Tibial artery (tissue), 4 donors: ENCODE measurements around the gene ALOXE3.

ENCODE experiments used
- DNase-seq, 2 donors: peaks; one replicate each; pipeline ENCODE4 v3.0.0-alpha.2; 2019
- H3K27ac ChIP-seq, 2 donors: fragments of 200-600 bp; sonication (generic) in 1 of 2; 1 replicate in 1 of 2; 2 replicates in 1 of 2; pipeline ENCODE4 v1.5.1; 2018 to 2019; ENCODE audit warnings: mild to moderate bottlenecking in 1 of 2
- H3K27me3 ChIP-seq, 2 donors: fragments of 200-600 bp; sonication (generic) in 1 of 2; one replicate each; pipeline versions ENCODE4 v1.5.1 to v1.6.0; 2016 to 2019
- H3K36me3 ChIP-seq, 3 donors: fragments of 200-600 bp; sonication (generic) in 2 of 3; one replicate each; pipeline ENCODE4 v1.5.1; 2016 to 2019; ENCODE audit warnings: mild to moderate bottlenecking in 2 of 3
- H3K4me1 ChIP-seq, 4 donors: fragments of 200-600 bp; sonication (generic) in 2 of 4; 1 replicate in 3 of 4; 2 replicates in 1 of 4; pipeline ENCODE4 v1.5.1; 2016 to 2019
- H3K4me3 ChIP-seq, 2 donors: fragments of 200-600 bp; sonication (generic) in 1 of 2; 1 replicate in 1 of 2; 2 replicates in 1 of 2; pipeline ENCODE4 v1.5.1; 2018 to 2019; ENCODE audit warnings: mild to moderate bottlenecking in 2 of 2
- H3K9me3 ChIP-seq, 3 donors: fragments of 200-600 bp; sonication (generic) in 1 of 3; one replicate each; pipeline ENCODE4 v1.5.1; 2016 to 2019
- CTCF ChIP-seq, 2 experiments: fragments of 200-600 bp in 1 of 2; fragments of 450-650 bp in 1 of 2; IDR thresholded peaks; one replicate each; pipeline ENCODE4 v1.5.1; 2017 to 2019; ENCODE audit warnings: antibody characterized with exemption in 2 of 2, mild to moderate bottlenecking in 1 of 2, moderate library complexity in 1 of 2
- intact Hi-C: fragments of 100-400 bp; cut with DNase I; formaldehyde crosslinking; loops from one replicate; pipeline ENCODE4 v1.15.0; 2023; ENCODE audit warnings: low total_unique reads

The ALOXE3 gene

GRCh38 chr17:8067806-8068205 is 50.5 kb downstream of the ALOXE3 start:
- no peak for DNase-seq
- Histone ChIP-seq H3K9me3 (no peaks in the 10 kb centered on the region), H3K4me1 (peaks cover 0 to 8% (median 3%) of the 10 kb centered on the region in 4 donors), H3K4me3 (no peak overlapping the region), H3K27ac (no peak overlapping the region), H3K27me3 (peaks cover 0 to 62% of the 10 kb centered on the region in 2 donors), H3K36me3 (no peaks in the 10 kb centered on the region)
- TF ChIP-seq CTCF (IDR thresholded peaks at IDR 0.05), result no peak
- intact Hi-C loops, result no loop called here

- Histone ChIP-seq H3K9me3 (no peaks in the 10 kb centered on the region), H3K4me3 (no peak overlapping the region), H3K36me3 (no peaks in the 10 kb centered on the region), H3K27me3 (peaks cover 0 to 62% of the 10 kb centered on the region in 2 donors), H3K27ac (no peak overlapping the region), H3K4me1 (peaks cover 0 to 7% (median 3%) of the 10 kb centered on the region in 4 donors)
- TF ChIP-seq CTCF (IDR thresholded peaks at IDR 0.05), result no peak
- intact Hi-C loops, result no loop called here
- no peak for DNase-seq
These were observed 51.2 kb downstream of the ALOXE3 start for GRCh38 chr17:8066841-8067775.

- TF ChIP-seq CTCF (IDR thresholded peaks at IDR 0.05), result no peak
These were observed 53.7 kb downstream of the ALOXE3 start for GRCh38 chr17:8064561-8065019.

GRCh38 chr17:8063761-8064534 is 54.4 kb downstream of the ALOXE3 start:
- H3K27me3 ChIP-seq, result peaks cover 0 to 72% of the 10 kb centered on the region in 2 donors
- intact Hi-C loops, result loop anchor here (2.0 kb wide), 1 partner anchor 13 kb away; no protein-coding TSS in a partner anchor
- no peak for DNase-seq
- H3K4me1 ChIP-seq, result peaks cover 0 to 7% (median 3%) of the 10 kb centered on the region in 4 donors
- H3K4me3 ChIP-seq, result no peak overlapping the region
- no peak overlapping the region for H3K27ac ChIP-seq
- H3K9me3 ChIP-seq, result no peaks in the 10 kb centered on the region
- no peaks in the 10 kb centered on the region for H3K36me3 ChIP-seq
- TF ChIP-seq CTCF (IDR thresholded peaks at IDR 0.05), result no peak

More at GRCh38 chr17:8064561-8065019, 53.7 kb downstream of the ALOXE3 start:
- peaks cover 0 to 7% (median 3%) of the 10 kb centered on the region in 4 donors for H3K4me1 ChIP-seq
- peaks cover 0 to 65% of the 10 kb centered on the region in 2 donors for H3K27me3 ChIP-seq
- no peak overlapping the region for H3K27ac ChIP-seq
- intact Hi-C loops, result no loop called here
- no peaks in the 10 kb centered on the region for H3K36me3 ChIP-seq
- DNase-seq, result no peak
- H3K4me3 ChIP-seq, result no peak overlapping the region
- no peaks in the 10 kb centered on the region for H3K9me3 ChIP-seq

- no peak for DNase-seq
- Histone ChIP-seq H3K4me3 (no peak overlapping the region), H3K9me3 (no peaks in the 10 kb centered on the region), H3K4me1 (peaks cover 0 to 7% (median 3%) of the 10 kb centered on the region in 4 donors), H3K27me3 (peaks cover 0 to 81% of the 10 kb centered on the region in 2 donors), H3K27ac (no peak overlapping the region), H3K36me3 (no peaks in the 10 kb centered on the region)
- no peak for TF ChIP-seq CTCF (IDR thresholded peaks at IDR 0.05)
- intact Hi-C loops, result loop anchor here (2.0 kb wide), 1 partner anchor 14 kb away; no protein-coding TSS in a partner anchor
These were observed 55.4 kb downstream of the ALOXE3 start for GRCh38 chr17:8062807-8063483.
